Measurements from ENCODE around the gene RAI14.
"Not testable (repeated sequence)": the region's sequence is repeated elsewhere in the genome, so short reads cannot be mapped to it uniquely, and the experiment has no call there.

Gene RAI14

GRCh38 chr5:34740389-34740806 lies 84.3 kb downstream of the RAI14 start:
- Histone ChIP-seq H3K4me3 (ENCODE audit: low read length) (no peak overlapping the region), H3K4me1 (ENCODE audit: insufficient read depth, low read length) (peaks cover 3% of the 10 kb centered on the region), H2AFZ (ENCODE audit: low read depth, low read length) (no peak overlapping the region), H3K27me3 (ENCODE audit: insufficient read depth, low read length) (no peaks in the 10 kb centered on the region), H3K36me3 (ENCODE audit: insufficient read depth, low read length) (no peaks in the 10 kb centered on the region), H3K9me3 (ENCODE audit: low read length) (no peaks in the 10 kb centered on the region)

GRCh38 chr5:34742061-34742460 lies 85.9 kb downstream of the RAI14 start:
- no peaks in the 10 kb centered on the region for H3K27me3 ChIP-seq (ENCODE audit: insufficient read depth, low read length)
- peaks cover 3% of the 10 kb centered on the region for H3K4me1 ChIP-seq (ENCODE audit: insufficient read depth, low read length)
- no peaks in the 10 kb centered on the region for H3K9me3 ChIP-seq (ENCODE audit: low read length)
- H3K36me3 ChIP-seq (ENCODE audit: insufficient read depth, low read length), result no peaks in the 10 kb centered on the region
- no peak overlapping the region for H3K4me3 ChIP-seq (ENCODE audit: low read length)
- no peak overlapping the region for H2AFZ ChIP-seq (ENCODE audit: low read depth, low read length)

- Histone ChIP-seq H2AFZ (ENCODE audit: low read depth, low read length) (no peak overlapping the region), H3K9me3 (ENCODE audit: low read length) (no peaks in the 10 kb centered on the region), H3K4me3 (ENCODE audit: low read length) (no peak overlapping the region), H3K36me3 (ENCODE audit: insufficient read depth, low read length) (no peaks in the 10 kb centered on the region), H3K4me1 (ENCODE audit: insufficient read depth, low read length) (peaks cover 3% of the 10 kb centered on the region), H3K27me3 (ENCODE audit: insufficient read depth, low read length) (no peaks in the 10 kb centered on the region)
Measured at GRCh38 chr5:34743878-34744277, 87.8 kb downstream of the RAI14 start.

DNA sequence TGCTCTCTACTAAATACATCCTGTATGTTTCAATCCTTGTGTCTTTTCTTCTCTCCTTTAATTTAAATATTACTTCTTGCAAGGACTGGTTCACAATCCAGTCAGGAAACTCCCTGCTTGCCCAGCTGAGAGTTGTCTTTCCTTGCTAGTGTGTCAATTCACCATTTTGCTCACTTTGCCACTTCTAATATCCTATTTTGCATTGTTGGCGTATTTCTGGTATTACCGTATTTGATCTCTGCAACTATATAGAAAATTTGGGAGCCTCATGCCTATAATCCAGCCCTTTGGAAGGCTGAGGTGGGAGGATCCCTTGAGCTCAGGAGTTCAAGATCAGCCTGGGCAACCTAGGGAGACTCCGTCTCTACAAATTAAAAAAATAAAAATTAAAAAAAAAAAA lies 92.3 kb downstream of the RAI14 start:
- Histone ChIP-seq H3K4me3 (ENCODE audit: low read length) (no peak overlapping the region), H3K36me3 (ENCODE audit: insufficient read depth, low read length) (no peaks in the 10 kb centered on the region), H3K4me1 (ENCODE audit: insufficient read depth, low read length) (peaks cover 3% of the 10 kb centered on the region), H3K27me3 (ENCODE audit: insufficient read depth, low read length) (no peaks in the 10 kb centered on the region), H3K9me3 (ENCODE audit: low read length) (no peaks in the 10 kb centered on the region), H2AFZ (ENCODE audit: low read depth, low read length) (no peak overlapping the region)

DNA sequence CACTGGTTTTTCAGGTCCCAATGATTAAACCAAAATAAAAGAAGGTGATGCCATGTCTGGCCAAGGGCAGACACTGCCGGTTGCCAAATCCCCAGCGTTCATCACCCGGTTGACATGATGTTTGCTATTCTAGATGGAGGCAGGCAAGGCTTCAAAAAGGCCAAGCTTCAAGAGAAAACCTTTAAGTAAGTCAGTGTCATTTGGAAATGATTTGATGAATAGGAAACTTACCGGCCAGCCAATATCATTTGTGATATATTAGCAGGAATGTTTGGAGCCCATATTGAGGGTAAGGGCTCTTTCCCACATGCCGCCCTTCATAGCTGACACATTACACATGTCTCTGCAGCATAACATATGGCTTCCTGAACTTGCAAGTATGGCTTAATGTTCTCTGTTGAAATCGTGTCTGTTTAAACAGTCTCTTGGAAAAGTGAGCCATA lies 93.3 kb downstream of the RAI14 start:
- no peak overlapping the region for H3K4me3 ChIP-seq (ENCODE audit: low read length)
- H3K4me1 ChIP-seq (ENCODE audit: insufficient read depth, low read length), result no peaks in the 10 kb centered on the region
- no peak overlapping the region for H2AFZ ChIP-seq (ENCODE audit: low read depth, low read length)
- H3K36me3 ChIP-seq (ENCODE audit: insufficient read depth, low read length), result no peaks in the 10 kb centered on the region
- no peaks in the 10 kb centered on the region for H3K9me3 ChIP-seq (ENCODE audit: low read length)
- H3K27me3 ChIP-seq (ENCODE audit: insufficient read depth, low read length), result no peaks in the 10 kb centered on the region

- Histone ChIP-seq H3K4me3 (ENCODE audit: low read length) (no peak overlapping the region), H3K9me3 (ENCODE audit: low read length) (no peaks in the 10 kb centered on the region), H3K27me3 (ENCODE audit: insufficient read depth, low read length) (no peaks in the 10 kb centered on the region), H3K36me3 (ENCODE audit: insufficient read depth, low read length) (no peaks in the 10 kb centered on the region), H3K4me1 (ENCODE audit: insufficient read depth, low read length) (no peaks in the 10 kb centered on the region), H2AFZ (ENCODE audit: low read depth, low read length) (no peak overlapping the region)
Measured at GRCh38 chr5:34750206-34750605, 94.1 kb downstream of the RAI14 start.

DNA sequence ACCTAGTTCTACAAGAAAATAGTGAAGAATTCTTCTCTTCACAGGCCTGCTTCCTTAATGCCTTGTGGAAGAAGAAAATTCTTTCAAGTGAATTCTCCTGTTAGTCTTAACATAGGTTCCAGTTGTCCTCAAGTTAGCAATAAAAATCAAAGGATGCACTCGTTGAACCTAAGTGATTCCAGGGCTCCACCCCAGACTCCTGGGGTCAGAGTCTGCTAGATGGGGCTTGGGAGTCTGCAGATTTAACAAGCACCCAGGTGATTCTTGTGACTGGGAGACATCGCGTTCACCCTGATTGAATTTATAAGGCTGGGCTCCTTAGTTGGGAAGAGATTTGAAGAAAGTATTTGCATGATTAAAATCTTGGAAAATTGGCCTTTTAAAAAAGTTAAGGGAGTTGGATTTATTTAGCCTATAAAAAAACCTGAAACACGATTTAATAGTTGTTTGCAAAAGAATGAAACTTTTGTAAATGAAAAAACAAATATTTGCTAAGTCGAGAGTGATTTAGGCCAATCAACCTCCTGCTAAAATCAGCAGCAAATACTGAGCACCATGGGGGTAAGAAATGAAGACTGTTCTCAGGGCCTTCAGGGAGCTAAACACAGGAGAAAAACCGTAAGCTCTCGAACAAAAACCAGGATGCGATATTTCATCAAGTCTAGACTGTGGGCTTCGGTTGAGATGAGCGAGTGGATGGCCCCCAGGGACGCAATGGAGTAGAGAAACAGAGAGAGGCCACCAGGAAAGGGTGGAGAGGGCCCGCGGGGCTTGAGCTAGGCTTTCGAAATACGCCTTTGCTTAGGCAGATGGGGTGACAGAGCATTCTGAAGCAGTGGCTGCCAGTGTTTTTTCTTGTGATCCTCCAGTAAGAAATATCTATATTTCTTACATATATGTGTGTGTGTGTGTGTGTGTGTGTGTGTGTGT lies 95.9 kb downstream of the RAI14 start:
- no peak overlapping the region for H3K4me3 ChIP-seq (ENCODE audit: low read length)
- H3K4me1 ChIP-seq (ENCODE audit: insufficient read depth, low read length), result peaks cover 13% of the 10 kb centered on the region
- H3K27me3 ChIP-seq (ENCODE audit: insufficient read depth, low read length), result no peaks in the 10 kb centered on the region
- H2AFZ ChIP-seq (ENCODE audit: low read depth, low read length), result no peak overlapping the region
- H3K9me3 ChIP-seq (ENCODE audit: low read length), result no peaks in the 10 kb centered on the region
- no peaks in the 10 kb centered on the region for H3K36me3 ChIP-seq (ENCODE audit: insufficient read depth, low read length)

- H3K27me3 ChIP-seq (ENCODE audit: insufficient read depth, low read length); H2AFZ ChIP-seq (ENCODE audit: low read depth, low read length); H3K4me3 ChIP-seq (ENCODE audit: low read length); H3K36me3 ChIP-seq (ENCODE audit: insufficient read depth, low read length); H3K9me3 ChIP-seq (ENCODE audit: low read length): not testable (repeated sequence)
- peaks cover 23% of the 10 kb centered on the region for H3K4me1 ChIP-seq (ENCODE audit: insufficient read depth, low read length)
Measured at GRCh38 chr5:34753236-34753635, 97.1 kb downstream of the RAI14 start.

DNA sequence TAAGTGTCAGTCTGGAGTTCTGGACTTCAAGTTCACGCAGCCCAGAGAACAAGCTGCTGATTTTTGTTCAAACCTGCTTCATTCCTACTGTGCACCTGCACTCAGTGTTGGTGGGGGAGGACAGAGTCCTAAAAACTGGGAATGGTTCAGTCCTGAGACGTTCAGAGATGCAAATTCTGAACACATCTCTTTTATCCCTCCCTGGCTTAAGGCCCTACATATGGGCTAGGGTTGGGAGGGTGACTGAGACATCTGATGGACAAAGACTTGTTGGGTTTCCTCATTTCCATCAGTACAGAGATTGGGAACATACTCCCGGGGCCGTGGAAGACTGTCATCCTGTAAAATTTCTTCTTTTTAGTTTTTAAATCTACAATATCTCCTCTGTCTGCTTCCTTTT lies 99.8 kb downstream of the RAI14 start:
- Histone ChIP-seq H3K4me1 (ENCODE audit: insufficient read depth, low read length) (peaks cover 23% of the 10 kb centered on the region), H3K27me3 (ENCODE audit: insufficient read depth, low read length) (no peaks in the 10 kb centered on the region), H3K36me3 (ENCODE audit: insufficient read depth, low read length) (peaks cover 17% of the 10 kb centered on the region), H3K9me3 (ENCODE audit: low read length) (peaks cover 8% of the 10 kb centered on the region), H3K4me3 (ENCODE audit: low read length) (no peak overlapping the region), H2AFZ (ENCODE audit: low read depth, low read length) (no peak overlapping the region)

DNA sequence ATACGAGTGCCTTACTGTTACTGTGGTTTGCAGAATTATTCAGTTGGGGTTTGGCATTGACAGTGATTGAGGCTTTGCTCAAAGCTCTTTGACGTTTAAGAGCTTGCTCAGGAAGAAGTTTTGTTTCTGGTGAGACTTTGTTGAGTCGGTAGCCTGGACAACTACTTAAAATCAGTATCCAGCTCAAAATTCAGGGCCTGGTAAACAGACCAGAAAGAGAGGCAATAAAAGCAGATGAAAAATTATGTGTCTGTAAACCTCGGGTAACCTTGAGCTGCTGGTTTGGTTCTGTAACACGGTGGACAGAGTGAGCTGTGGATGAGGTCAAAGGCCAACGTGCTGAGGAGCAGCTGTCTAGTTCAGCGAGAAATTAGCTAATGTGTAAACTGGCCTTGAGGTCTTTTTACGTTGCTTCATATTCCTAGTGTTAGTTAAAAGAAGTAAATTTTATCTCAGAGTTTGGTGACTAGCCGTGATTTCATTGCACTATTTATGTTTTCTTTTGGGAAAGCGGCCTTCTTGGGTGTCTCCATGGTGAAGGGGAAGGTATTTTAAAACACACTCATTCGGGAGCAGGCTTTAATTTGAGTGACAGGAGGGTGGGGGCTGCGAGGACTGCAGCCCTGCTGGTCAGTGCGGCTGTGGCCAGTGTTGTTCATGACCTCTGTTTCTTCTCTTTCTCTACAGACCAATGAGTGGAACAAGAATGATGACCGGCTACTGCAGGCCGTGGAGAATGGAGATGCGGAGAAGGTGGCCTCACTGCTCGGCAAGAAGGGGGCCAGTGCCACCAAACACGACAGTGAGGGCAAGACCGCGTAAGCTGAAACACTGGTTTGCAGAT lies 100.9 kb downstream of the RAI14 start:
- H3K4me3 ChIP-seq (ENCODE audit: low read length), result peak overlapping the region; percentile 44
- peaks cover 8% of the 10 kb centered on the region for H3K9me3 ChIP-seq (ENCODE audit: low read length)
- peaks cover 23% of the 10 kb centered on the region for H3K4me1 ChIP-seq (ENCODE audit: insufficient read depth, low read length)
- no peak overlapping the region for H2AFZ ChIP-seq (ENCODE audit: low read depth, low read length)
- H3K27me3 ChIP-seq (ENCODE audit: insufficient read depth, low read length), result no peaks in the 10 kb centered on the region
- H3K36me3 ChIP-seq (ENCODE audit: insufficient read depth, low read length), result peaks cover 21% of the 10 kb centered on the region

DNA sequence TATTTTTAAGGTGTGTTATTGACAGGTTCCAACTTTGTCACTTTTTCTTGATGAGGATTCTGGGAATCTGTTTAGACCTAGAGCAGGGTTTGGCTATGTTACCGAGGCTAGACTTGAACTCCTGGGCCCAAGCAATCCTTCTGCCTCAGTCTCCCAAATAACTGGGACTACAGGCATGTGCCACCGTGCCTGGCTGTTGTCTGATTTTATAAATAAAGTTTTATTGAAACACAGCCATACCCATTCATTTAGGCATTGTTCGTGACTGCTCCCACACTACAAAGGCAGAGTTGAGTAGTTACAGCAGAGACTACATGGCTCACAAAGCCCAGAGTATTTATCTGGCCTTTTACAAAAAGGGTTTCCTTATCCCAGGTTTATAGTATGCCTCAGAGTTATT lies 102.4 kb downstream of the RAI14 start:
- H3K4me3 ChIP-seq (ENCODE audit: low read length), result no peak overlapping the region
- H3K36me3 ChIP-seq (ENCODE audit: insufficient read depth, low read length), result peaks cover 21% of the 10 kb centered on the region
- H3K27me3 ChIP-seq (ENCODE audit: insufficient read depth, low read length), result no peaks in the 10 kb centered on the region
- peaks cover 9% of the 10 kb centered on the region for H3K9me3 ChIP-seq (ENCODE audit: low read length)
- no peak overlapping the region for H2AFZ ChIP-seq (ENCODE audit: low read depth, low read length)
- H3K4me1 ChIP-seq (ENCODE audit: insufficient read depth, low read length), result peaks cover 23% of the 10 kb centered on the region

DNA sequence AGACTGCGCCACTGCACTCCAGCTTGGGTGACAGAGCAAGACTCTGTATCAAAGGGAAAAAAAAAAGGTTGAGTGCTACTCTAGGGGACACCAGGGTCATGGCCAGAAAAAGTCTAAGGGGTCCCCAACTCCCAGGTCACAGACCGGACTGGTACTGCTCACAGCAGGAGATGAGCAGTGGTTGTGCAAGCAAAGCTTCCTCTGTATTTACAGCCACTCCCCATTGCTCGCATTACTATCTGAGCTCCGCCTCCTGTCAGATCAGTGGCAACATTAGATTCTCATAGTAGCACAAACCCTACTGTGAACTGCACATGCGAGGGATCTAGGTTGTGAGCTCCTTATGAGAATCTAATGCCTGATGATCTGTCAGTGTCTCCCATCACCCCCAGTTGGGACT lies 103.1 kb downstream of the RAI14 start:
- peaks cover 24% of the 10 kb centered on the region for H3K36me3 ChIP-seq (ENCODE audit: insufficient read depth, low read length)
- H3K4me3 ChIP-seq (ENCODE audit: low read length); H2AFZ ChIP-seq (ENCODE audit: low read depth, low read length); H3K27me3 ChIP-seq (ENCODE audit: insufficient read depth, low read length): not testable (repeated sequence)
- H3K9me3 ChIP-seq (ENCODE audit: low read length), result peaks cover 12% of the 10 kb centered on the region
- peaks cover 23% of the 10 kb centered on the region for H3K4me1 ChIP-seq (ENCODE audit: insufficient read depth, low read length)

DNA sequence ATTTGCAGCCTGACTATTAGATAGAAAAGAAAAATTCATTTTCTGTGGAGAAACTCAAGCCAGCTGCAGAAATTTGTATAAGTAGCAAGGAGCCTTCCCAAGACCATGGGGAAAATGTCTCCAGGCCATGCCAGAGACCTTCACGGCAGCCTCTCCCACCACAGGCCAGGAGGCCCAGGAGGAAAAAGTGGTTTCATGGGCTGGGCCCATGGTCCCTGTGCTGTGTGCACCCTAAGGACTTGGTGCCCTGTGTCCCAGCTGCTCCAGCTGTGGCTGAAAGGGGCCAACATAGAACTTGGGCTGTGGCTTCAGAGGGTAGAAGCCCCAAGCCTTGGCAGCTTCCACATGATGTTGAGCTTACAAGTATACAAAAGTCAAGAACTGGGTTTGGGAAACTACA lies 109.5 kb downstream of the RAI14 start:
- H3K27me3 ChIP-seq (ENCODE audit: insufficient read depth, low read length), result no peaks in the 10 kb centered on the region
- peaks cover 17% of the 10 kb centered on the region for H3K36me3 ChIP-seq (ENCODE audit: insufficient read depth, low read length)
- H2AFZ ChIP-seq (ENCODE audit: low read depth, low read length), result no peak overlapping the region
- H3K4me3 ChIP-seq (ENCODE audit: low read length), result no peak overlapping the region
- H3K9me3 ChIP-seq (ENCODE audit: low read length), result peaks cover 11% of the 10 kb centered on the region
- no peaks in the 10 kb centered on the region for H3K4me1 ChIP-seq (ENCODE audit: insufficient read depth, low read length)
